NCI-H2227 (cell line): ENCODE measurements around the gene C7orf57.
"Not testable (repeated sequence)": the region's sequence is repeated elsewhere in the genome, so short reads cannot be mapped to it uniquely, and the experiment has no call there.

Experiments
- DNase-seq: peaks from one replicate; lab custom pipeline; 2025; ENCODE audit not compliant: unreplicated experiment; lab: John Stamatoyannopoulos, UW

Gene C7orf57

GRCh38 chr7:48035301-48035966, at the start of gene C7orf57:
C7orf57 (plus strand) TSS chr7:48035543; CDS start chr7:48036309, 766 bp downstream.
- peak; percentile 81 for DNase-seq

GRCh38 chr7:47988496-47989386, 46.6 kb upstream of the C7orf57 start:
- no peak for DNase-seq

GRCh38 chr7:47989607-47990400, 45.5 kb upstream of the C7orf57 start:
- not testable (repeated sequence) for DNase-seq

DNA sequence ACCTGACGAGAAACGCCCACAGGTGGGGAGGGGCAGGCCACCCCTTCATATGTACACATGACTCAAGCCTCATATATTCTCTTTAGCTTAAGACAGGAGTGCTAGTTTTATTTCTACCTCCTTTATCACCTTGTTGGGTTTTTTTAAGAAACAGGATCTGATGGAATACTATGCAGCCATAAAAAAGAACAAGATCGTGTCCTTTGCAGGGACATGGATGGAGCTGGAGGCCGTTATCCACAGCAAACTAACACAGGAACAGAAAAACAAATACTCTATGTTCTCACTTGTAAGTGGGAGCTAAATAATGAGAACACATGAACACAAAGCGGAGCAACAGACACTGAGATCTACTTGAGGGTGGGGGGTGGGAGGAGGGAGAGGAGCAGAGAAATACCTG, 44.8 kb upstream of the C7orf57 start:
- no peak for DNase-seq

GRCh38 chr7:47991270-47991669, 44.1 kb upstream of the C7orf57 start:
- DNase-seq = no peak

DNA sequence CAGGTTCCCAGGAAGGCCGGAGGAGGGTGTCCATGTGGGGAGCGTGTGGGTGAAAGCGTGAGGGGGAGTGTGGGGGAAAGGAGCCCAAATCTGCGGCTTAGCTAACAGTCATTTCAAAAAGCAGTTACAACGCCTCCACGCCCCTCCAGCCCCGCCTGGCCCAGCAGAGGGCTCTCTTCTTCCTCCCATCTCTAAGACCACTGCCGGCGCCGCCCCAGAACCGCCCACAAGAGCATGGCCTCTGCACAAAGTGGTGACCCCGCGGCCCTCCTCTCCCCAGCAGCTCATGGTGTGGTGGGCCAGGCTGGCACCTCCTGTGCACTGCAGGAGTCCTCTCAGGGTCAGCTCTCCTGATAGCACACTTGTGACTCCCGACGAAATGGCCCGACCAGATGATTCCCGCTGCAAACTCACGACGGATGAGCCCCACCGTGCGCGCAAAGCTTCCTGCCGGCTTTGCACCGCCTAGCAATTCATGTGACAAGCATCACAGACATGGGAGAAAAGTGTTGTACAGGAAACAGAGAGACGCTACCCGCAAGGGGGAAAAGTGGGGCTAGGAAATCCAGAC, 43.5 kb upstream of the C7orf57 start:
- peak; percentile 74 for DNase-seq

GRCh38 chr7:47992446-47992845, 42.9 kb upstream of the C7orf57 start:
- DNase-seq = no peak

- no peak for DNase-seq
Measured at GRCh38 chr7:47999413-47999812, 35.9 kb upstream of the C7orf57 start.

GRCh38 chr7:48000164-48000563, 35.2 kb upstream of the C7orf57 start:
- not testable (repeated sequence) for DNase-seq

DNA sequence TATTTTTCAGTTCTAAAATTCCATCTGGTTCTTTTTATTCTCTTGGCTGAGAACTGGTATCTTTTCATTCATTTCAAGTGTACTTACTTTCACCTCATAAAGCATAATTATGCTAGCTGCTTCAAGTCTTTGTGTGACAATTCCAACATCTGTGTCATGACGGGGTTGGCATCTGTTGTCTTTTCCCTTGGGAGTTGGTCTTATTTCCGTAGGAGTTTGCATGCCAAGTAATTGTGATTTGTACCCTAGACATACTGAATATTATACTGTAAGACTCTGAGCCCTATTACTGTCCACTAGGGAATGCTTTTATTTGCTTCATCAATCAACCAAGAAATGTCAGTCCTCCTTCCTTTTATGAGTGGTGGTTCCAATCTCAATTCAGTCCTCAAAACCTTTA, 31.3 kb upstream of the C7orf57 start:
- no peak for DNase-seq

DNA sequence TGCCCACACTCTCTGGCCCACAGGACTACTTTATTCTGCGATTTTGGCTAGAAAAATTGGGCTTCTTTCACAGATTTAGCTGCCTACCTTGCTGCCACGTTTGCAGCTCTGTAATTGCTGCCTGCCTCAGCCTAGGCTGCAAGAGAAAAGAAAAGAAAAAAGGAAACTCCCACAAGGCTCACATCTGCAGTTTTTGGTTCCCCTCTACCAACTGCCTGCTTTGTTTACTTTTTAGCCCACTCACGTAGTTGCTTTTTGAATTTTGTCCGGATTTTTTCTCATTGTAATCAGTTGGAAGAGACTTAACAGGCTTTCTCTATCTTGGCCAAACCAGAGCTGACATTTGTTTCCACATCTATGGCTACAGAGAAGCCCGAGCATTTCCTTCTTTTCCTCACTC, 30.7 kb upstream of the C7orf57 start:
- no peak for DNase-seq

DNA sequence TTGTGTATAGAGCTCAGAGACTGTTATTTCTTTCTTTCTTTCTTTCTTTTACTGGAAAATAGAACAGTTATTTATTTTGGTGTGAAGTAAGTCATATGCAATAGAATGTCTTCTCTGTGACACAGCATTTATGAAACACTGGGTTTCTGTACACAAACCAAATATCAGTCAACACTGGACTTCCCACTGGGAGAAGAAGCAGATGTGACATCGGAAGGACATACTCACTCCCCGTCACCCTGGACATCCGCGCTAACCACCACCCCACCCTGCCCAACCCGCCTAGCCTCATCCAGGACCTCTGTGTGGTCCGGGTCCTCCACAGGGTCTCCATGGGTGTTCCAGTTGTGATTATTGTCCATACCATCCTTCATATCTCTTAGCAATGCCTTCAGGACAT, 28.5 kb upstream of the C7orf57 start:
- DNase-seq = no peak

DNA sequence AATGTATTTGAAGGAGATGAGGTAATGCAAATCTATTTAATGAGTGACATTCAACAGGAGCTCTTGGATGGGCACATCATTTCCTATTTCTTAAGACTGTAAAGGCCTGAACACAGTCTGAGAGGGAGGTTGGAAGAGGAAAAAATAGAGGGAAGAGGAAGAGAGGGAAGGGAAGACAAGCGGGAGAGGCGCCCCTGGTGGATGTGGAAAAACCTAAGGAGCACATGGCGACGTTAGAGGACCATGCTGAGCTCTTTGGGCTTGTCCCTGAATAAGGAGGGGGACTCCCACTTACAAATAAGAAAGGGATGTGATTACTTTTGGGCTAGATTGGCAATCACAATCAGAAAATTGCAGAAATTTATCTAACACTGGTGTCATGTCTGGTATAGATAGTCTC, 26.1 kb upstream of the C7orf57 start:
- DNase-seq = no peak

GRCh38 chr7:48009954-48010353, 25.4 kb upstream of the C7orf57 start:
- DNase-seq = no peak

DNA sequence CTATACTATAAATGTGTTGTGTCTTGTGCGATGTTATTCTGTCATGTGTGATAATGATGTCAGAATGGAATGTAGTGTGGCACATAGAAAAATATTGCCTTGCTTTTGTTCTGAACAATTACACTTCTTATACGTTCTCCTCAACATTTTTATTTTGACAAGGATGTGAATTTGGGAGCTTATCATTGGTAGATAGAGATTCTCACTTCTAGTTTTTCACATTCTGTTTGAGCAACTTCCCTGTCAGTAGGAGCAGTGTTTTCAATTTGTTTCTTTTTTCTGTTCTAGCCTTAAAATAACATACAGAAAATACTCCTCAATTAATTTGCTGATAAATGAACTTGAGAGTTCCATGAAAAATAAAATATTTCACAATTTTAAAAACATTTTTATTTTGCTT, 24.0 kb upstream of the C7orf57 start:
- DNase-seq = no peak

- no peak for DNase-seq
Measured at GRCh38 chr7:48011951-48012350, 23.4 kb upstream of the C7orf57 start.

- DNase-seq = no peak
Measured at GRCh38 chr7:48016641-48017040, 18.7 kb upstream of the C7orf57 start.

DNA sequence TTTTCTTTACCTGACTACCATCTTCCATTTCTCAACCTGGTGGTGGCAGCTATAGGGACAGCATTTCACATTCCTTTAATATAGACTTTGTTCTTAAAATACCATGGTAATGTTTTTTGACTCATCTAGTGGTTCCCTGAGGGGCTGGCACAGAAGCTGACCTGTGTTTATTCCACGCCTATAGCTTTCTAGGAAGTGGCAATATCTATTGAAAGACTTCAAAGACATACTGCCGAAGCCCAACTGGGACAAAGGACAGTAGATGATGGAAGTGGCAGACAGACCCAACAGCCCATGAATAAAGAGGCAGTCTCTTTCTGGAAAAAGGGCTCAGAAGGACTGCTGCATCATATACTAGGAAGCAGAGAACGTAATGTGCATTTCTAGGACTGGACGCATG, 17.7 kb upstream of the C7orf57 start:
- DNase-seq = no peak

GRCh38 chr7:48025624-48026023, 9.7 kb upstream of the C7orf57 start:
- DNase-seq = no peak

GRCh38 chr7:48028938-48029337, 6.4 kb upstream of the C7orf57 start, which contains the start of gene SUN3:
SUN3 (minus strand) TSS chr7:48029107; CDS start chr7:48028938, 169 bp downstream.
- no peak for DNase-seq

- DNase-seq = no peak
Measured at GRCh38 chr7:48031111-48031510, 4.2 kb upstream of the C7orf57 start.
